Liver (tissue), 9 donors: Measurements from ENCODE around the gene UBA3. TPM values are rescaled to one million over a fixed set of nuclear protein-coding genes. Genes with fewer than 3 reads are reported as not detected.

Experiments
- DNase-seq: peaks from one replicate; pipeline ENCODE4 v3.0.0-alpha.2; 2017; ENCODE audit warnings: low spot score
- H3K27ac ChIP-seq, 2 donors: one replicate each; pipeline ENCODE4 v1.7.0; 2013; ENCODE audit warnings: inconsistent platforms in 2 of 2, low read length in 2 of 2, control low read depth in 1 of 2, low read depth in 1 of 2, mild to moderate bottlenecking in 1 of 2
- H3K27me3 ChIP-seq, 4 donors: one replicate each; pipeline versions ENCODE4 v1.6.1 to v1.7.0; 2013; ENCODE audit warnings: low read length in 3 of 4, inconsistent platforms in 1 of 4, mild to moderate bottlenecking in 1 of 4, moderate library complexity in 1 of 4; ENCODE audit not compliant: control insufficient read depth in 4 of 4, insufficient read depth in 4 of 4
- H3K36me3 ChIP-seq, 4 donors: one replicate each; pipeline versions ENCODE4 v1.6.1 to v1.7.0; 2013; ENCODE audit warnings: low read length in 3 of 4, mild to moderate bottlenecking in 3 of 4, low read depth in 1 of 4, moderate library complexity in 1 of 4; ENCODE audit not compliant: control insufficient read depth in 4 of 4, insufficient read depth in 3 of 4
- H3K4me1 ChIP-seq, 4 donors: one replicate each; pipeline versions ENCODE4 v1.6.1 to v1.7.0; 2013; ENCODE audit warnings: low read length in 3 of 4, mild to moderate bottlenecking in 3 of 4, moderate library complexity in 1 of 4; ENCODE audit not compliant: control insufficient read depth in 4 of 4, insufficient read depth in 4 of 4
- H3K4me3 ChIP-seq, 3 donors: one replicate each; pipeline versions ENCODE4 v1.6.1 to v1.7.0; 2013; ENCODE audit warnings: low read length in 3 of 3, control low read depth in 1 of 3, low read depth in 1 of 3, mild to moderate bottlenecking in 1 of 3
- H3K9ac ChIP-seq, 2 donors: one replicate each; pipeline ENCODE4 v1.7.0; 2013; ENCODE audit warnings: low read length in 2 of 2, mild to moderate bottlenecking in 2 of 2, moderate library complexity in 2 of 2, control low read depth in 1 of 2, low read depth in 1 of 2
- H3K9me3 ChIP-seq, 4 donors: one replicate each; pipeline versions ENCODE4 v1.6.1 to v1.7.0; 2013; ENCODE audit warnings: low read length in 3 of 4; ENCODE audit not compliant: control insufficient read depth in 4 of 4
- EGR1 ChIP-seq, 2 donors: IDR thresholded peaks; 2 replicates each; pipeline ENCODE4 v1.6.1; 2016 to 2018; ENCODE audit warnings: antibody characterized with exemption in 2 of 2, low read depth in 2 of 2
- FOXA1 ChIP-seq: IDR thresholded peaks from 2 replicates; pipeline ENCODE4 v1.6.1; 2016; ENCODE audit warnings: antibody characterized with exemption
- GABPA ChIP-seq, 2 donors: IDR thresholded peaks in 1 of 2; conservative IDR thresholded peaks in 1 of 2; 2 replicates each; pipeline ENCODE4 v1.6.1; 2016; ENCODE audit warnings: antibody characterized with exemption in 2 of 2, mild to moderate bottlenecking in 1 of 2, moderate library complexity in 1 of 2
- HNF4A ChIP-seq, 2 donors: conservative IDR thresholded peaks; 2 replicates each; pipeline ENCODE4 v1.6.1; 2016; ENCODE audit warnings: antibody characterized with exemption in 2 of 2, mild to moderate bottlenecking in 2 of 2
- HNF4G ChIP-seq: IDR thresholded peaks from 2 replicates; pipeline ENCODE4 v1.6.1; 2016; ENCODE audit warnings: antibody characterized with exemption
- JUND ChIP-seq, 2 donors: IDR thresholded peaks; 2 replicates each; pipeline ENCODE4 v1.6.1; 2016; ENCODE audit warnings: antibody characterized with exemption in 2 of 2
- NR2F2 ChIP-seq: IDR thresholded peaks from 2 replicates; pipeline ENCODE4 v1.6.1; 2016; ENCODE audit warnings: antibody characterized with exemption
- RAD21 ChIP-seq, 2 donors: IDR thresholded peaks; 2 replicates each; pipeline ENCODE4 v1.6.1; 2016; ENCODE audit warnings: antibody characterized with exemption in 2 of 2, mild to moderate bottlenecking in 2 of 2
- RXRA ChIP-seq, 2 donors: IDR thresholded peaks; 2 replicates each; pipeline ENCODE4 v1.6.1; 2017 to 2018; ENCODE audit warnings: antibody characterized with exemption in 2 of 2, mild to moderate bottlenecking in 1 of 2
- SP1 ChIP-seq: IDR thresholded peaks from 2 replicates; pipeline ENCODE4 v1.6.1; 2018; ENCODE audit warnings: antibody characterized with exemption, mild to moderate bottlenecking
- TAF1 ChIP-seq: conservative IDR thresholded peaks from 2 replicates; pipeline ENCODE4 v1.6.1; 2016; ENCODE audit warnings: antibody characterized with exemption, mild to moderate bottlenecking
- WGBS: extraction: QIAGEN DNeasy Blood & Tissue Kit; methylation state at CpG from one replicate; pipeline ENCODE4 v1.1.7; 2013; 5-methylcytosine and 5-hydroxymethylcytosine counted together
- polyA plus RNA-seq, 2 donors: library from polyadenylated mRNA; stranded (reverse) in 1 of 2; unstranded in 1 of 2; fragments of 200-250 nt in 1 of 2; fragments of >200 nt in 1 of 2; fragmentation: Nextera tagmentation in 1 of 2; extraction: Ambion mirVana in 1 of 2; gene quantifications; one replicate each; pipeline versions ENCODE4 v1.2.1 to v1.2.3, GENCODE V29; 2013 to 2015
- total RNA-seq, 2 donors: library from RNA; depleted of rRNA; stranded (reverse); fragments of >200 nt; gene quantifications; one replicate each; pipeline ENCODE4 v1.2.3, GENCODE V29; 2014
- TF ChIP-seq, protein P1 (sequence below): IDR thresholded peaks from 2 replicates; pipeline ENCODE4 v1.6.1; 2016; ENCODE audit warnings: antibody characterized with exemption
- TF ChIP-seq, protein P2 (sequence below): fragments of 150-350 bp; IDR thresholded peaks from 2 replicates; pipeline ENCODE4 v1.5.1; 2017; ENCODE audit warnings: improper control_type of control experiment, low read depth, low read length; ENCODE audit not compliant: missing input control
- TF ChIP-seq, protein P3 (sequence below): IDR thresholded peaks from 2 replicates; pipeline ENCODE4 v1.6.1; 2016; ENCODE audit warnings: antibody characterized with exemption
- TF ChIP-seq, protein P4 (sequence below): IDR thresholded peaks from 2 replicates; pipeline ENCODE4 v1.6.1; 2016; ENCODE audit warnings: antibody characterized with exemption
- donor health status: healthy.
- donor health status: healthy.
- donor health status: healthy.
- donor health status: healthy.
- donor health status: healthy.

The UBA3 gene
- total and polyA plus RNA-seq, 4 donors = 13.1 to 34.4 (median 26.4) TPM

GRCh38 chr3:69020424-69020823, 59.7 kb downstream of the UBA3 start:
- H3K4me3 ChIP-seq = no peak overlapping the region
- no peaks in the 10 kb centered on the region for H3K27me3 ChIP-seq
- no peak overlapping the region for H3K27ac ChIP-seq
- peaks cover 3 to 14% (median 12%) of the 10 kb centered on the region in 4 donors for H3K36me3 ChIP-seq
- no peak for DNase-seq
- H3K9me3 ChIP-seq = no peaks in the 10 kb centered on the region
- 42% methylated on average over 2 of the region's 2 CpGs for WGBS
- no peak overlapping the region for H3K9ac ChIP-seq
- no peaks in the 10 kb centered on the region for H3K4me1 ChIP-seq
- TF ChIP-seq, protein P1, sequence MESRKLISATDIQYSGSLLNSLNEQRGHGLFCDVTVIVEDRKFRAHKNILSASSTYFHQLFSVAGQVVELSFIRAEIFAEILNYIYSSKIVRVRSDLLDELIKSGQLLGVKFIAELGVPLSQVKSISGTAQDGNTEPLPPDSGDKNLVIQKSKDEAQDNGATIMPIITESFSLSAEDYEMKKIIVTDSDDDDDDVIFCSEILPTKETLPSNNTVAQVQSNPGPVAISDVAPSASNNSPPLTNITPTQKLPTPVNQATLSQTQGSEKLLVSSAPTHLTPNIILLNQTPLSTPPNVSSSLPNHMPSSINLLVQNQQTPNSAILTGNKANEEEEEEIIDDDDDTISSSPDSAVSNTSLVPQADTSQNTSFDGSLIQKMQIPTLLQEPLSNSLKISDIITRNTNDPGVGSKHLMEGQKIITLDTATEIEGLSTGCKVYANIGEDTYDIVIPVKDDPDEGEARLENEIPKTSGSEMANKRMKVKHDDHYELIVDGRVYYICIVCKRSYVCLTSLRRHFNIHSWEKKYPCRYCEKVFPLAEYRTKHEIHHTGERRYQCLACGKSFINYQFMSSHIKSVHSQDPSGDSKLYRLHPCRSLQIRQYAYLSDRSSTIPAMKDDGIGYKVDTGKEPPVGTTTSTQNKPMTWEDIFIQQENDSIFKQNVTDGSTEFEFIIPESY = no peak
- TF ChIP-seq RAD21 (IDR thresholded peaks at IDR 0.05) (peak in 1 of 2 donors; percentile 6), EGR1 (IDR thresholded peaks at IDR 0.05; ENCODE audit: low read depth in 2 of 2) (no peak), HNF4G (no peak), NR2F2 (no peak)

- WGBS = 86% methylated on average over 2 of the region's 2 CpGs
- no peak overlapping the region for H3K27ac ChIP-seq
- no peak for TF ChIP-seq GABPA (IDR thresholded peaks at IDR 0.05 in 1 of 2, conservative IDR thresholded peaks at IDR 0.05 in 1 of 2)
- TF ChIP-seq, protein P1 = no peak
- no peak for TF ChIP-seq RAD21 (IDR thresholded peaks at IDR 0.05)
- TF ChIP-seq HNF4A (conservative IDR thresholded peaks at IDR 0.05) = no peak
- no peak for TF ChIP-seq NR2F2
- TF ChIP-seq, protein P2, sequence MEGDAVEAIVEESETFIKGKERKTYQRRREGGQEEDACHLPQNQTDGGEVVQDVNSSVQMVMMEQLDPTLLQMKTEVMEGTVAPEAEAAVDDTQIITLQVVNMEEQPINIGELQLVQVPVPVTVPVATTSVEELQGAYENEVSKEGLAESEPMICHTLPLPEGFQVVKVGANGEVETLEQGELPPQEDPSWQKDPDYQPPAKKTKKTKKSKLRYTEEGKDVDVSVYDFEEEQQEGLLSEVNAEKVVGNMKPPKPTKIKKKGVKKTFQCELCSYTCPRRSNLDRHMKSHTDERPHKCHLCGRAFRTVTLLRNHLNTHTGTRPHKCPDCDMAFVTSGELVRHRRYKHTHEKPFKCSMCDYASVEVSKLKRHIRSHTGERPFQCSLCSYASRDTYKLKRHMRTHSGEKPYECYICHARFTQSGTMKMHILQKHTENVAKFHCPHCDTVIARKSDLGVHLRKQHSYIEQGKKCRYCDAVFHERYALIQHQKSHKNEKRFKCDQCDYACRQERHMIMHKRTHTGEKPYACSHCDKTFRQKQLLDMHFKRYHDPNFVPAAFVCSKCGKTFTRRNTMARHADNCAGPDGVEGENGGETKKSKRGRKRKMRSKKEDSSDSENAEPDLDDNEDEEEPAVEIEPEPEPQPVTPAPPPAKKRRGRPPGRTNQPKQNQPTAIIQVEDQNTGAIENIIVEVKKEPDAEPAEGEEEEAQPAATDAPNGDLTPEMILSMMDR = no peak
- TF ChIP-seq JUND (IDR thresholded peaks at IDR 0.05) = no peak
- TF ChIP-seq FOXA1 = no peak
- TF ChIP-seq TAF1 = no peak
- TF ChIP-seq SP1 = no peak
- no peak for TF ChIP-seq RXRA (IDR thresholded peaks at IDR 0.05)
- no peak for TF ChIP-seq HNF4G
- TF ChIP-seq EGR1 (IDR thresholded peaks at IDR 0.05; ENCODE audit: low read depth in 2 of 2) = no peak
- TF ChIP-seq, protein P3, sequence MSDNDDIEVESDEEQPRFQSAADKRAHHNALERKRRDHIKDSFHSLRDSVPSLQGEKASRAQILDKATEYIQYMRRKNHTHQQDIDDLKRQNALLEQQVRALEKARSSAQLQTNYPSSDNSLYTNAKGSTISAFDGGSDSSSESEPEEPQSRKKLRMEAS = no peak
- TF ChIP-seq, protein P4, sequence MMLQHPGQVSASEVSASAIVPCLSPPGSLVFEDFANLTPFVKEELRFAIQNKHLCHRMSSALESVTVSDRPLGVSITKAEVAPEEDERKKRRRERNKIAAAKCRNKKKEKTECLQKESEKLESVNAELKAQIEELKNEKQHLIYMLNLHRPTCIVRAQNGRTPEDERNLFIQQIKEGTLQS = no peak
- no peaks in the 10 kb centered on the region for H3K27me3 ChIP-seq
- no peak for DNase-seq
- H3K4me3 ChIP-seq = no peak overlapping the region
- no peak overlapping the region for H3K9ac ChIP-seq
- no peaks in the 10 kb centered on the region for H3K9me3 ChIP-seq
- peaks cover 0 to 2% (median 0%) of the 10 kb centered on the region in 4 donors for H3K36me3 ChIP-seq
- H3K4me1 ChIP-seq = peaks cover 0 to 13% (median 3%) of the 10 kb centered on the region in 4 donors
These were observed 63.3 kb downstream of the UBA3 start for GRCh38 chr3:69016901-69017300.
